GM12865 (cell line): ENCODE data around the gene TSSC4.

Experiments
- DNase-seq: peaks from one replicate; pipeline ENCODE4 v3.0.0; 2010; ENCODE audit warnings: low read depth
- H3K4me3 ChIP-seq: 2 replicates; pipeline ENCODE4 v1.5.1; 2011; ENCODE audit warnings: mild to moderate bottlenecking, low read depth, low read length, control low read depth
- CTCF ChIP-seq: IDR thresholded peaks from 2 replicates; pipeline ENCODE4 v1.5.1; 2011; ENCODE audit warnings: low read length, control low read depth, low read depth, inconsistent platforms; ENCODE audit not compliant: insufficient read depth; ENCODE audit errors: missing control alignments

The TSSC4 gene

GRCh38 chr11:2404735-2405196, 4.2 kb downstream of the TSSC4 start:
- no peak for DNase-seq
- H3K4me3 ChIP-seq, result no peak overlapping the region
- TF ChIP-seq CTCF, result no peak

GRCh38 chr11:2406451-2406850, 5.9 kb downstream of the TSSC4 start:
- TF ChIP-seq CTCF, result no peak
- H3K4me3 ChIP-seq, result no peak overlapping the region
- DNase-seq, result no peak

DNA sequence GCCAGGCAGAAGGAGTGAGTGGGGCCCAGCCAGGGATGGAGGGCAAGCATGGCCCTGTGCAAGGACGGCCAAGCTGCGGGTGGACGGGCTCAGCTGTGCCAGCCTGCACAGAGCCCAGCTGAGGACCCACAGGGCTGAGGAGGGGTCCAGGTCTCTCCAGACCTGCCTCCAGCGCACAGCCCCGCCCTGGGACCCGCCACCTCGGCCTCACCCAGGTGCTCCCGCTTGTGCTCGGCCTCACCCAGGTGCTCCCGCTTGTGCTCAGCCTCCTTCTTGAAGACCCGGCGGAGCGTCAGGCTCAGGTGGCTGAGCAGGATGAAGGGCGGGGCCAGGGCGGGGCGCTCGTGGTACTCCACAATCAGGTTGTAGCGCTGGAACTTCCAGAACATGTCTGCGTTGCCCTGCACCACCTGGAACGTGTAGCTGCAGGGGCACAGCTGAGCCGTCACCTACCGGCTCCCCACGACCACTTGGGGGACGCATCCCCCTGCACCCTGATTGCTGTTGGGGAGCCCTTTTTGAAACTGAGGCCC, 6.4 kb downstream of the TSSC4 start:
- TF ChIP-seq CTCF, result no peak
- no peak for DNase-seq
- no peak overlapping the region for H3K4me3 ChIP-seq

- DNase-seq, result no peak
- no peak for TF ChIP-seq CTCF
- H3K4me3 ChIP-seq, result no peak overlapping the region
These were observed 8.1 kb downstream of the TSSC4 start for GRCh38 chr11:2408671-2409070.

GRCh38 chr11:2409126-2409525, 8.6 kb downstream of the TSSC4 start:
- no peak overlapping the region for H3K4me3 ChIP-seq
- no peak for DNase-seq
- no peak for TF ChIP-seq CTCF

DNA sequence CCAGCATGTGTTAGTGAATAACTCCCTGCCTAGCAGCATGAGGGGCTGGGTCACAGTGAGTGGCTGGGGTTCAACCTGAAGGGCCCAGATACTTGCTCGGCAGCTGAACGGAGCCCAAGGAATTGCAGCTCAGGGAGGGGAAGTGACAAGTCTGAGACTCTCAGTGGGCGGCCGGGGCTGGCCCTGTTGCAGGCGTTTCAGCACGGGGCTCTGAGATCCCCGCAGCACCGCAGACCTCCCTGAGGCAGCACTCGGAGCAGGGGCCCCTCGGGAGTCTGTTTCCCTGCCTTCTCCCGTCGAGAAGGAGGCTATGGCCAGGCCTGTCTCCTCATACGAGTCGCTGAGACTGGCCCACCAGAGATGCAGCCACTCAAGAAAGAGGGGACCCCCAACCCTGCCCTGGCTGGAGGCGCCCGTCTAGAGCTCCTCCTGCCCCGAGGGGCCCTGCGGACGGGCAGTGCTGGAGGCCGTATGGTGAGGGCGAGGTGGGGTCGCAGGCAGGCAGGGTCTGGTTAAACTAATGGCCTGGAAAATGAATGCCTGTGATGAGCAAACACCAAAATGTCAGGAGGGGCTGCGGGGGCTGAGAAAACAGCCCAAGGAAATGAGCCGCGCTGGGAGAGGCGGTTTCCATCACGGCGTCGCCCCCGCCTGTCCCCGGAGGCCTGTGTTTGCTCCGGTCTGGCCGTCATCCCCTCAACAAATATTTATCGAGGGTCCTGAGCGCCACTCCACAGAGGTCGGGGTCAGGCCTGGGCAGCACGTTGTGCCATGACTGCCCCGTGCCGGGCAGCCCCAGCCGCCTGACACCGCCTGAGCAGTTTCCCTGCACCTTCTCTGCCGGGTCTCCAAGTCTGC, 9.3 kb downstream of the TSSC4 start:
- no peak overlapping the region for H3K4me3 ChIP-seq
- DNase-seq, result no peak
- TF ChIP-seq CTCF, result no peak
